Activated effector memory CD4-positive, alpha-beta T cell treated with anti-CD3 and anti-CD28 coated beads, Interleukin-2, amount 50 U/mL, for 16 hours (primary cell): Measurements from ENCODE around the gene SLC25A26.
A peak's percentile ranks its signal among the peaks of the same experiment; 100 is the strongest.

Source experiments
- DNase-seq: peaks from one replicate; pipeline ENCODE4 v3.0.0-alpha.2; 2020

SLC25A26 gene

DNA sequence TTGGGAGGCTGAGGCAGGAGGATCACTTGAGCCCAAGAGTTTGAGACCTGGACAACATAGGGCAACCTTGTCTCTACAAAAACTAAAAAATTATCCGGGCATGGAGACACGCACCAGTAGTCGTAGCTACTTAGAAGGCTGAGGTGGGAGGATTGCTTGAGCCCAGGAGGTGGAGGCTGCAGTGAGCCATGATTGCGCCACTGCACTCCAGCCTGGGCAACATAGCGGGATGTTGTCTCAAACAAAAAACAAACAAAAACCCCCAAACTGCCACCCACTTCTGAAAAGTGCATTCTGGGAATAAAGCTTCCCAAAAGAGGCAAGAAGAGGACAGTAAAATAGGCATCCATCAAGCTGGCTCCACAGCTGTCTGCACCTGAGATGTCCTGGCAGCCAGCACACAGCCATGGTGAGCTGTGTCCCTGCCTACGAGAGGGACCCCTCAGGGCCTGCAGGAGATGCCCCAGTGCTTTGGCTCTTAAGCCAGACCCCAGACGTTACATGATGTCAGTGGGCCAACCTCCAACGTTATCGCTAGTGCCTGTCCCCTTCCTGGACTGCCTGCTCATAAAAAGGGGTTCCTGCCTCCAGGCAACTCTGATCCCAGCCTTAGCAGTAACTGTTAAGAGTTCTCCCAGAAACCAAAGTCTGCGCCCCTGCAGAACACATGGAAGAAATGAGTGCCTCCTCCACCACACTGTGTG, 178.9 kb downstream of the SLC25A26 start:
- no peak for DNase-seq

DNA sequence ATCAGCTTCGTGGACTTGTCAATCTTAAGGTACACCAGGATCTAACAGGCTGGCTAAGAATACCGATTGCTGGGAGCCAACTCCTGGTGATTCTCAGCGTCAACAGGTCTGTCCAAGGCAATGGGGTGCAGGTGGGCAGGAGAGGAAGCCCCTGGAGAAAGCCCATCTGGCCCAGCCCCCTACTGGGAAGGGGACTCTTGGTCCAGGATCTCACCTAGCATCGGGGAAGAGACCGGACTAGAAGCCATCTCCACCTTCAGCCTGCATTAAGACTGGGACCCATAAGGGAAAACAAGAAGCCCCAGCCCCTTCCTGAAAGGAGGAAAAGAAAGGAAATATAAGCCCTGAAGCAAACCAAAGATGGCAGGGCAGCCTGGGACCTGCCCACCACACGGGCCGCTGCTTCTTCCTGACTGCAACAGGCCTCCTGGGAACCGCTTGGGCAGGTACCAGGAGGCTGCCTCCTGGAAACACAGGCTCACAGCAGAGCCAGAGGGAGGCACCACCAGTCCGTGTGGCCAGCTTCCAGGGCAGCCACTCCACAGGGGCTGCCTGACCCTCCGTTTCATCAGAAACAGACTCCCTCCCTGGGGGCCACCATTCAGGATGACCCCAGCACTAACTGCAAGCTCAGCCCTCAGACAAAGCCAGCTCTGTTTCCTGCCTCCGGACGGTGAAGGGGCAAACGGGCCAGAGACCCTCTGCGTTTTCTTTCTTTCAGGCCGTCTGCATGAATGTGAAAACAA, 179.8 kb downstream of the SLC25A26 start:
- DNase-seq = no peak

DNA sequence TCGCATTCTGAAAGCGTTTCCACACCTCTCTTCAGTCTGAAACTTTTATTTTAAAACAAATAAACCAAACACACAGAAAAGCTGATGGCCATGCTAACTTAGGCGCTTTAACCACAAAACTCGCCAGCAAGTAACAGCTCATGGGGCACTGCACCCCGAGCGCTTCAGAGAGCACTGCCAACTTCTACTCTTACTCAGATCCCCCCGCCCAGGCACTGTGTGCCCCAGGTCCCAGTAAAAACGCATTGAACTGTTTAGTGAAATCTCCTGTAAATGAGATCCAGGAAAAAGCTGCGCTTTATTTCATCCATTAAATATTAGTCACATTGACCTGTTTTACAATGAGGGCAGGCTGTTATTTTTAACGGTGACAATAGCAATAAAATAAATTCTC, 180.4 kb downstream of the SLC25A26 start:
- DNase-seq = no peak

DNA sequence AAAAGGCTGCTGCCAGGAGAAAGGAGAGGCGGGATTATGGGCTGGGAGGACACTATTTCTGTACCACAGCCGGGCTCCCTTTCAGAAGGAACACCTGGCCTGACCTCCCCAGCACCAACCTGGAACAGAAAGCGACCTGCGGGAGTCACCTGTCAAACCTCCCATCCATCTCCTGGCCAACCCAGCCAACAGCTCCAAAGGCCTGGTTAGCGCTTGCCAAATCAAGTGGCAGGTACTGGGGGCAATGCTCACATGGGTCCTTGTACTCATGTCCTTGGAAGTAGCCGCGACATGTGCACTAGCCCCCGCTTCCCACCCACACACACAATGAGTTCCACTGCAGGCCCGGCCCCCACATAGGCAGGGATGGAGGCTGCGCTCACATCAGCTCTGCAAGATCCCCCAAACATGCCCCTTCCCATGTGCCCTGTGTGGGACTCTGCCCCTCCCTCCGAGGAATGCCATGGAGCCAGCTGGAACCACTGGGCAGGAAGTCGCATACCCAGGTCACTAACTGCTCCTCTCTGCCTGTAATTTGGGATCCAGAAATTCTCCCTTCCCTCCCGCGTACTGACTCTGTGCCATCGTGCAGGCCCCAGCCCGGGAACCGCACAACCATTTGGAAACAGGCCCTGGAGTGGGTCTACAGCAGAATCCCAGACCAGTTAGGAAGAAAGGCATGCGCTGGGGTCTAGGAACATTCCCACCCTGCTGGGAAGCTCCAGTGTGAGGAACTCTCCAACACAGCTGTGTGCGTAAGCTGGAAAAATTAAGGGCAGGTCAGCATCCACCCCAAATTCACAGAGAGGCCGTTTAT, 181.1 kb downstream of the SLC25A26 start:
- no peak for DNase-seq

DNA sequence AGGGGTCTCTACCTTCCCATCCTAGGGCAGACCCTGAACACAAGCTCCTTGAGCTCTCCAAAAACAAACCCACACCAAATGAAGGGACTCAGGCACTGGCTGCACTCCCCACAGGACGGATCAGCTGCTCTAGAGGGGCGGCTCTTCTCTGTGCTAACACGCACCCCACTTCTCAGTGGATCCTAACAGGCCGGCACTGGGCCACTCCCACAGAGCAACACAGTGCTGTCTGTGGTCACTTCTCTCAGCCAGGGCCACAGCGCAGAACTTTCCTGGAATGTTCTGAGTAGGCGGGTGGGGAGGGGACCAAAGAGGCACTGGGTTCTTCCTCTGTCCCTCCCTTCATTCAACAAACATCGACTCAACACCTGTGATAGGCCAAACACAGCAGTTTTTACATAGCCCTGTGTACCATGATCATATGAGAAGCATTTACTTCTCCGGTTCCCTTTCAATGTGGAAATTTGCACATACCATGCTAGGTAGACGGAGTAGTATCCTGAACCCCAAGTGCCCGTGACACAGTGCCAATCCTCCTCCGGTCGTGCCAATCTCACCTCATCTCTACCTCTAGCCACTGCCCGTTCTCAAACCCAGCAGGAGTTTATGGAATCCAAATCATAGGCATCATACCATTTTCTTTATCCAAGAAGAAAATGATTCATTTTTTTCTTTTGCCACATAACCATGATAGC, 181.9 kb downstream of the SLC25A26 start:
- DNase-seq = no peak

DNA sequence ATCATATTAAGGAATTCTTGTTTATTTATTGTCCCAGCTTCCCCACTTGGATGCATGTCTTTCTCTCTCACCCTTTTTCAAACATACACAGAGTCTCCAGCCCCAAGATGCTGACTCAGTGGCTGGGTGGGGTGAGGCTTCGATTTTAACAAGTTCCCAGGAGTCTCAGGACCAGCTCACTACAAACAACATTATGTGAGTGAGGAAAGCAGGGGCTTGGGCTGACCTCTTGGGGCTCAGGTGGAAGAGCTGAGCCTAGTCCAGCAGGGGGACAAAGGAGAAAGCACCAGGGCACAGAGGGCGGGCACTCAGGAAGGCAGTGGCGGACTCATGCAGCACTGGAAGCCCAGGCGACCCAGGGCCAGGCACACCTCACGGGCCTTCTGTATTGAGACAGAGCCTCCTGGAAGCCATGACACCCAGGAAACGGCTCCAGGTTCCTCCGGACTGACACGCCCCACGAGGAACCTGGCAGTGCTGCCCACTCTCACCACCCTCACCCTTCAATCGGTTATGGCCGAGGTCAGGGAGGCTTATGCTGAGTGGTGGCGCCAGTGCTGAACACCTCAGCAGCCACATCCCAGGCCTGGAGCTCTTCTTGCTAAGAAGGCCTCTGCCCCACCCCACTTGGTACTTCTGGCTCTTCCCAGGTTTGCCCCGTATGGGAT, 182.7 kb downstream of the SLC25A26 start:
- no peak for DNase-seq

DNA sequence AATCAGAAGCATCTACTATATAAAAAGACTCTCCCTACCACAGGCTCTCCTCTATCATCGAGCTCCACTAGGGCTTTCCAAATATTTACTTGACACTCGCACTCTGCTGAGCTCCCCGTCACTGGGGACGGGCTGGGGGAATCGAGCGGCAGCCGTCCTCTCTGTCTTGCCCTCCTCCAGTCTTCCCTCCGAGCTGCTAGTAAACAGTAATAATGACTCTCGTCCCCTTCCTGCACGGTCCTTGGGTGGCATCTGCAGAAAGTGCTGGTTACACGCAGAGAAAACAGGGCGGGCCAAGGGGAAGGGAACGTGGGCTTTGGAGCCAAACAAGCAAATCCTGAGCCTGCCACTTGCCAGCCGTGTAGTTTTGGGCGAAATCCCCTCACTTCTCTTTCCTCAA, 183.4 kb downstream of the SLC25A26 start:
- no peak for DNase-seq

DNA sequence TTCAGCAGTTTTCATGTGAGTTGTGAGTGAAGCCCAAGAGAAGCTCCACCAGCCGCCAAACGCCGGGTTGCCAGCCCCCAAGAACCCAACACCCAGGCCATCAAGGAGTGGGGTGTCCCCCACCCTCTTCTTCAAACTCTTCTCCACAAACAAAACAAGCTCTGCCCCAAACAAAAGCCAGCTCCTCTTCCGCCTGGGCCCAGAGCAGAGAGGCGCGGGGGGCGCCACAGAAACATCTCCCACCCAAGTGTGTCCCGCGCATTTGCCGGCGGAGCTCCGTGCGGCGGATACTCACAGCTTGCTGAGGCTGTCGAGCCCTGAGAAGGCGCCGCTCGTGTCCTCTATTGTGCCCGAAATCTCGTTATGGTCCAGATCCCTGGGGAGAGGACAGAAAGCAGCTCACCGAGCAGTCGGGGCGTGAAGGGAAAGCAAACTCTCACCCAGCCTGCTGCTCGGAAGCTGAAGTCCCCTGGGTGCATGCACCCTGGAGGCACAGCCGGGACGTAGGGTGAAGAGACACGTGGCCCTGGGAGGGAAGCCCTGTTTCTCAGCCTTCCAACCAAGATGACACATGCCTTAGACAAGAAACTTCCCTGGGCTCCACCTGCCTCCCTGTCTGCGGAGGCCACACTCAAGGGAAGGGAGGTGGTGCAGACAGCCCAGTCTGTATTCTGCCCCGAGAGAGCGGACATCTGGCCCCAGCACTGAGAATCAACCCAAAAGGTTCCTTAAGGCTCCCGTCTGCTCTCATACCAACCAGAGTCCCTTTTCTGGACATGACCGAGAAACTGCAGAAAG, 184.3 kb downstream of the SLC25A26 start:
- DNase-seq = no peak

DNA sequence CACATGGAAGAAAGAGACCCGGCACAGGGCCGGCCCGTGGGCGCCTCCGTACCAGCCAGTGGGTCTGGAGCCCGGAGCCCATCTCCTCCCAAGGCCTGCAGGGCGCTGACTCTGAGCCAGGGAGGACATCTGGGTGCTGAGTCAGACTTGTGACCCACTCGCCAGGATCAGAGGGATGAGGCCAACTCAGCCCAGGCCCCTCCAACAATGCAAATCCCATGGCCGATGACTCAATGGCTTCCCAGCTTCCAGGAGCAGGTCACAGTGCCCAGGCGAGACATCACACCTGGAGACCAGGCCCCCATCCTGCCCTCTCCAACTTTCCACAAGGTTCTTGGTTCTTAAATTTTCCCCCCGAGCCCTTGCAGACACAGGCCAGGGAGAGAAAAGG, 184.9 kb downstream of the SLC25A26 start:
- DNase-seq = no peak

DNA sequence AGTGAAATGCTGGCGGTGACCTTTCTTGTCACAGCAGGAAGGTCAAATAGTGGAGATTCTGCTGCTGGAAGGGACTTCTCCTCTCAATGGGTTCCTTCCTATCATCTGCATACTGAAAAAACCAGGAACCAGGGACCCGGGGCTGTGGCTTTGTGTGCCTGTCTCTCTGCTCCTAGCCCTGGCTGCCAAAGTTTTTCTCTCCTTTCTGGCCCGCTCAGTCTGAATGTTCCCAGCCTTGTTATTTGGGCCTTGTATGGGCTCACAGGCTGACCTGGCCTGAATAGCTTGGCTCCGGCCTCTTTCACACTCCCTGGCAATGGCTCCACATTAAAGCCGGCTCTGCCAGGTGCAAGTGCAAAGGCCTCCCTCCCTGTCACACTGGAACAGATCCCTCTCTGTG, 185.4 kb downstream of the SLC25A26 start:
- no peak for DNase-seq

DNA sequence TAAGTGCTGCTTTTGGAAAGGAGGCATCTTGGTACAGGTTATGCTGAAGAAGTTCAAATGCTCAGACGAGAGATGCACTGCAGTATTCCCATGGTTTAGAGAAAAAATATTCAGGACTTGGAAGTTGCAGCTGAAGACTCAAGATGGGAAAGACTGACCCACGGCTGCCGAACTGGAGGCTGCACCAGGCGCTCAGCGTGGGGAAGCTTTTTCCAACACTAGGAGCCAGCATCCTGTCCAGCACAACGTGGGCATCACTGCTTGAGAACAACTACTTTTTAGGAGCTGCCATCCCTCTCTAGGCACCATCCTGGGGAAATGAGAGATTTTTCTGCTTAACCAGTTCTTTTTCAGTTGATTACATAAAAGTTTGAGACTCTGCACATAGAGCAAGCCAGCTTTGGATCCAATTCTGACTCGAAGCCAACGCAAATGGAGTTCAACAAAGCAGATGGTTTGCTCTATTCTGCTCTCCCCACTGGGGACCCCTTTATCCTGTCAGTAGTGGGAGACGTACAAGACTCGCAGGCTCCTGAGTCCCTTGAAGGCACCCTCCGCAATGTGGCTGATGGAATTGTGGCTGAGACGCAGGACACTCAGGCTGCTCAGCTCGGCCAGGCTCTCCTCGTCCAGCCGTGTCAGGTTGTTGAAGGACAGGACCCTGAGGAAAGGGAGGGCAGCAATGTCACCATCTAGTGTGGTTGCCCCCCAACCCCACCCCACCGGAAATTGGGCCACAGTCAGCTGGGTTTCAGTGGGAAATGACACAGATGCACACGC, 186.2 kb downstream of the SLC25A26 start:
- no peak for DNase-seq

DNA sequence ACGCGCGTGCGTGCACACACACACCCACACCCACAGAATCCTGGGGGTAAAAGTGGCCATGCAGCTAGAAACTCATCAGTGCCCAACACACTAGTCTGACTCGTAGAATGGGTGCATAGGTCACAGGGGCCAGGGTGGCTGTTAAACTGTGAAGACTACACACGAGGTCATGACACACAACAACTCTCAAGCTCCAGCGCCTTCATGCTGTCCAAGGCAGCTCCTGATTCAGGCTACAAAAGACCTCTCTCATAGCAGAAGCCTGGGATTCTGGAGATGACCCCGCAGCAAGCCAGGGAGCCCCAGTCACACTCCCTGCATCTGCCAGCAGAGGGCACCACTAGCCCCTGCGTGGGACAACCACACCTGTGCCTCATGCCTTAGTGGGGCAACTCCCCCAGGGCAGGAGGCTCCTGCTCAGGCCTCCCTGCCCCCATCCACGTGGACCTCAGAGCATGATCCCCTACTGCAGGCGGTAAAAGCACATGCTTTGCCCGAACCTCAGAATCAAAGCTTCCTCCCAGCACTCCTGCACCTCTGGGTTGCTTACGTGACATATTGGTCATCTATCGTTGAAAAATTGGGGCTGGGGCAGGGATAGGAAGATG, 186.9 kb downstream of the SLC25A26 start:
- peak; percentile 91 for DNase-seq

DNA sequence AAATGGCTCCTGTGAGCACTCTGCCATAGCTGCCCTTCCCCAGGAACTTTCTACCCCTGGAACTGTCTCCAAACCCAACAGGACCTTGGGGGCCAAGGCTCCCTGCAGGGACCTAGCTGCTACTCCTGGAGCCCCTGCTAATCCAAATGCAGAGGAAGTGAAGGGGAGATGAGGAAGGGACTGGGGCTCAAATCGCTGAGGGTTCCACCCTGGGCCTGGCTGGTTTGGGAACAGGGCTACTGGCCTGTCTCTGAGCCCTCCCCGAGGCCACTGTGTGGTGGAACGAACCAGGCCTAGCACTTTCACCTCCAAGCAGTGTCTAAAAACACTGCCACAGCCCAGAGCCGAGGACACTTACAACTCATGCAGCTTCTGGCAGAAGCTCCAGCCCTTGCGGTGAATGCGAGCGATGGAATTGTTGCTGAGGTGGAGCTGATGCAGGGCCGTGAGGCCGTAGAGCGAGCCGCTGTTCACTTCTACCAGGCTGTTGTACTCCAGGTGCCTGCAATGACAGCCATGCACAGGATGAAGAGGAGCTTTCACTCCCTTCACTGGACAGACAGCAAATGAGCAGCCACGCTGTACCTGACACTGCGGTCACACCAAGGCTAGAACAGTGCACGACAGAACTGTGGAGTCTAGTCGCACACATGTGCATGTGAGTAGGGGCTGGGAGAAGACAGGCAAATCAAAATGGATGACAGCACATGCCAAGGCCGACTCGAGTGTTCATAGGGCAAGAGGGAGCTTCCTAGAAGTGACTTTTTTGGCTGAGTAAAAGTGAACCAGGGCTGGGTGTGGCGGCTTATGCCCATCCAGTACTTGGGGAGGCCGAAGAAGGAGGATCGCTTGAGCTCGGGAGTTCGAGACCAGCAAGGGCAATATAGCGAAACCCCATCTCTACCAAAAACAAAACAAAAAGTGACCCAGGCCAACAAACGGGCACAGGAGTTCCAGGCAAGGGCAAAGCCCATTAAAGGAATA, 189.3 kb downstream of the SLC25A26 start:
- no peak for DNase-seq

DNA sequence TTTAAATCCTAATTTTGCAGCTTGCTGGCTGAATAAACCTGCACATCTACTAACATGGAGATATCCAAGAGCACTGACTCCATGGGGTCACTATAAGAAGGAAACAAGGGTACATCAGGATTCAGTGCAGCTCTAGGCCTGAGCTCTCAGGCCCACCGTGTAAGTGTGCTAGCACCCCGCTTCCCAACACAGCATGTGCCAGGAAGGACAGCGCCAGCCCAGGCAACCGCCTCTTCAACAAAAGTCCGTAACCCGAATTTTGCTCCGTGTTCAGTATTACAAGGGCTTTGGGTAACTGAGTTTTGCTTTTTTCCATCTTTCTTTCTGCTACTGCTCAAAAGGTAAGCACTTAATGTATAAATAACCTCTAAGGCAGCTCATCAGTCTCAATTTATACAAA, 190.2 kb downstream of the SLC25A26 start:
- no peak for DNase-seq

DNA sequence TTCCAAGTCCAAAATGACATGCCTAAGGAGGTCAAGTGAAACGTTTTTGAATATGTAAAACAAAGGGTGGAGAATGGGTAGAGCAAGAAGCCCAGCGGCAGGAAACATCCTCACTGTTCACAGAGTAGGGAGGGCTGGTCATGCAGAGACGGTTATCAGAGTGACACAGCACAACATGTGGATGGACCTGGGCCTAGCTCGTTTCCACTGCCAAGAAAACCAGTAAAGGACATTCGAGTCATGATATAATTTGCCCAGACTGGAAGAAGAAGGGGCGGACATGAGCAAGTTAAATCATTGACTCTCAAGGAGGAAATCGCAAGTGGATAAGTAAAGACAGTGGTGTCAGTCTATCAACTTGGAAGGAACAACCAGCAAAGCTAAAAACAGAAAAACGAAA, 190.7 kb downstream of the SLC25A26 start:
- no peak for DNase-seq

DNA sequence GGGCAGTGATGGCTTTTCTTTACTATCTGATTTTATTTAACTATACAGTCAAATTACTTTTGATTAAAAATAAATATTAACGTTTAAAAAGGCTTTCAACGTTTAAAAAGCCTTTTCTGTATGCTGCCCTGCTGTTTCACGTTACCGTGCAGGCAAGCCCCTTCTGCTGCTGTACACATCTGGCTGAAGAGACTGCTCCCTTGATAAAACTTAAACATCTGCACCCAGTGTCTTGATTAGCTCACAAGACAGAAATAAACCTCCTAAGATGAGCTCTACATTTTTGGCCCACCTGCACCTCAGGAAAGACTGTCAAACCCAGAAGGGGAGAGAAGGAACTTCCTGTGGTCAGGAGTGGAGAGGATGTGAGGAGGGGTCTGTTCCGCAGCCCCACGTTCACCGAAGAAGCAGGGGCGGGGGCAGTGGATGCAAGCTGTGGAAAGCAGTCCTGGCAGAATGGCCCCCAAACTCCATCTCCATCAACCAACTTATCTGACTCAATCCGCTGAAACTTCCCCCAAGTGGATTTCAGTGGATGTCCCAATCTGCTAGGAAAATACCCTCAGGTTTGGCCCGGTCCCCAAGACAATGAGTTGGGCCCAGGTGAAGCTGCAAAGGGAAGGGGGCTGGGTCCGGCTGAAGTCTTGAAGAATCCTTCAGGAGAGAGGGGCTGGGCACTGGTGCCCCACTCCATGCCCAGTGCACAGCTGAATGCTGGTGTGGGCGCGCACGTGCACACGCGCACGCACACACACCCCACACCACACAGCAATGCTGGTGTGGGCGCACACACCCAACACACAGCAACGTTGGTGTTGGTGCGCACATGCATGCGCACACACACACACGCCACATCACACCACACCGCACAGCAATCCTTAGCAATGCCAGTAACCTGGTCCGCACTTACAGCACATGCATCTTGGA, 191.4 kb downstream of the SLC25A26 start:
- no peak for DNase-seq

DNA sequence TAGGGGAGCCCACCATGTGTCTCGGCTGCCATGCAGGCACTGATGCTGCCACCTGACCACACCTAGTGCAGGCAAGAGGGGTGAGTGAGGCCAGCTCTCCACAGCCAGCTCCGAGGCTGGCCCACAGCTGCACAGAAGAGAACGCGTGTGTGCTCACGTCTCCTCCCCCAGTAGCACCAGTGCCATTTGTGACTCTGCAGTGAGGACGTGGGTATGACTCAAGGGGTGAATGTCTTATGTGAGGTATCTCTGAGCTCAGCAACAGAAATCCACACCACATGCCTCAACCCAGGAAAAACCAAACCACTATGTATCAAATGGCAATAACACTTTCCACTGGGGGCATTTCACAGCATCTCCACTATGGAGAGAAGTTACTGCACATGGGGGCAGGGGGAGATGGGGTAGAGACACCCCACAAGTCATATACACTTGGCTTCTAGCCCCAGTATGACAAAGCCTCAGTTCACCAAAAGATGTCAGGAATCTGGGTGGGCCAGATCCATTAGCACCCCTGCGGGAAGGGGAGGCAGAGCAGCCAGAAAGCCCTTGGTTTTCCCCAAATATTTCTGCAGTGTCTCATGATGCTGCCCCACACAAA, 192.4 kb downstream of the SLC25A26 start:
- no peak for DNase-seq

DNA sequence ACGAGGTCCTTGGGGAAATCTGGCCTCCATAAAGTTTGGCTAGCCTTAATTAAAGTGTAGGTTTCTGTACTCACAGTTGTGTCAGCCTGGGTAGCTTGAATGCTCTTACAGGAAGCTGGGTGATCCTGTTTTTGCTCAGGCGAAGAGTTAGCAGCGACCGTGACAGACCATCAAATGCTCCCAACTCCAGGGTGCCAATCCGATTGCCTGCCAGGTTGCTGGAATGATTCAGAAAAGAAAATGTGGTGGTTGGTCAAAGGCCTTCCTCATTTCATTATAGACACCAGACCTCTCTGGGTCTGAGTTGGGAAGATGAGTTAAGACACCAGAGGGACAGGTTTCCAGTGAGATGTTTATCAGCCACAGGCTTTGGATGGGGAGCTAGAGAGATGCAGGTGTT, 194.0 kb downstream of the SLC25A26 start:
- no peak for DNase-seq
